Smooth muscle cell (in vitro differentiated cells): ENCODE measurements around the gene SNORC. TPM values are rescaled to one million over a fixed set of nuclear protein-coding genes. Genes with fewer than 3 reads are reported as not detected.

Experiments used
- DNase-seq: peaks from one replicate; lab custom pipeline; 2025; ENCODE audit not compliant: unreplicated experiment; lab: John Stamatoyannopoulos, UW
- H2AFZ ChIP-seq: fragments of 200-600 bp; sonication (generic); 2 replicates; pipeline ENCODE4 v1.6.0; 2016; ENCODE audit warnings: antibody characterized with exemption, low read depth, mild to moderate bottlenecking
- H3F3A ChIP-seq: fragments of 200-600 bp; sonication (generic); 2 replicates; pipeline ENCODE4 v1.6.0; 2017; ENCODE audit warnings: antibody characterized with exemption, low read depth
- H3K27ac ChIP-seq: fragments of 200-600 bp; sonication (generic); 2 replicates; pipeline ENCODE4 v1.5.1; 2016; ENCODE audit warnings: low read depth, mild to moderate bottlenecking
- H3K27me3 ChIP-seq: fragments of 200-600 bp; sonication (generic); 2 replicates; pipeline ENCODE4 v1.6.1; 2016; ENCODE audit warnings: low read depth, mild to moderate bottlenecking
- H3K36me3 ChIP-seq: fragments of 200-600 bp; sonication (generic); 2 replicates; pipeline ENCODE4 v1.5.1; 2016; ENCODE audit warnings: low read depth
- H3K4me1 ChIP-seq: fragments of 200-600 bp; sonication (generic); 2 replicates; pipeline ENCODE4 v1.5.1; 2016; ENCODE audit warnings: low read depth
- H3K4me2 ChIP-seq: fragments of 200-600 bp; sonication (generic); 2 replicates; pipeline ENCODE4 v1.6.0; 2016; ENCODE audit warnings: mild to moderate bottlenecking
- H3K4me3 ChIP-seq: fragments of 200-600 bp; sonication (generic); 2 replicates; pipeline ENCODE4 v1.5.1; 2016; ENCODE audit warnings: mild to moderate bottlenecking
- H3K79me2 ChIP-seq: fragments of 200-600 bp; sonication (generic); 2 replicates; pipeline ENCODE4 v1.6.0; 2016; ENCODE audit warnings: low read depth, mild to moderate bottlenecking
- H3K9ac ChIP-seq: fragments of 200-600 bp; sonication (generic); 2 replicates; pipeline ENCODE4 v1.6.0; 2016; ENCODE audit warnings: low read depth
- H3K9me3 ChIP-seq: fragments of 200-600 bp; sonication (generic); replicated peaks from 2 replicates; pipeline ENCODE4 v1.5.1; 2016; ENCODE audit warnings: low read depth
- H4K20me1 ChIP-seq: fragments of 200-600 bp; sonication (generic); 2 replicates; pipeline ENCODE4 v1.6.0; 2016; ENCODE audit warnings: low read depth
- WGBS: methylation state at CpG from one replicate; pipeline ENCODE4 v1.1.7; 2016; ENCODE audit warnings: low lambda C conversion rate; 5-methylcytosine and 5-hydroxymethylcytosine counted together
- polyA plus RNA-seq: library from polyadenylated mRNA; unstranded; fragments of >200 nt; fragmentation: Nextera tagmentation; extraction: Ambion mirVana; gene quantifications from 2 replicates; pipeline ENCODE4 v1.2.1, GENCODE V29; 2016
- total RNA-seq: library from RNA; depleted of rRNA; stranded (reverse); fragments of >200 nt; gene quantifications from 2 replicates; pipeline ENCODE4 v1.2.3, GENCODE V29; 2014
- TF ChIP-seq, protein P1 (sequence below): fragments of 200-600 bp; sonication (generic); IDR thresholded peaks from 2 replicates; pipeline ENCODE4 v1.5.1; 2017; ENCODE audit warnings: borderline replicate concordance, mild to moderate bottlenecking, antibody characterized with exemption; ENCODE audit not compliant: insufficient read depth, poor library complexity, severe bottlenecking

The SNORC gene
- total and polyA plus RNA-seq, 2 experiments from 2014 or later: 0.18 to 0.78 TPM

DNA sequence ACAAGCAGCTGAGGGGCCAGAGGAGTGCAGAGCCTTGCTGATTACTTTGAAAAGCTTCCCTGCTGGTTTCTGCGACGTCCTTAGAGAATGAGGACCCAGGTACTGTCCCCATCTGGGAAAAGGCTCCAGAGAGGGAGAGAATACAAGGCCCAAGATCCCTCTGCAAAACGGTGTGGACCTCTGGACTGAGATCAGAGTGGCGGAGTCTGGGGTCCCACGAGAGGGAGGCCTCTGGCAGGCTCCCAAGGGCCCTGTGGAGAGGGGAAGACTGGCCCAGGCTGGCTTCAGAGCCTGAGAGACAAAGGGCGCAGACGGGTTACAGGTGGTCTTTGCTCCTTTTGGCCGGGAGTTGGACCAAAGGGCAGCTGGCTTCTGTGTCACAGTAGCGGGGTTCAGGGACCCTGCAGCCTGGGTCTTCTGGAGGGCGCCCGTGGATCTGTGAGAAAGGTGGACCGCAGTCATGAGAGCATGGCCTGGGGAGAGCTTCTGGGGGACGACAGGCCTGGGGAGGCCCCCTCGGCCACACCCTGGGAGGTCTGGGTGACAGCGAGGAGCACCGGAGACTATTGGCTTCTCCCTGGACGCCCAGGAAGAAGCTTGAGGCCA, 805 bp downstream of the SNORC start:
- TF ChIP-seq, protein P1, sequence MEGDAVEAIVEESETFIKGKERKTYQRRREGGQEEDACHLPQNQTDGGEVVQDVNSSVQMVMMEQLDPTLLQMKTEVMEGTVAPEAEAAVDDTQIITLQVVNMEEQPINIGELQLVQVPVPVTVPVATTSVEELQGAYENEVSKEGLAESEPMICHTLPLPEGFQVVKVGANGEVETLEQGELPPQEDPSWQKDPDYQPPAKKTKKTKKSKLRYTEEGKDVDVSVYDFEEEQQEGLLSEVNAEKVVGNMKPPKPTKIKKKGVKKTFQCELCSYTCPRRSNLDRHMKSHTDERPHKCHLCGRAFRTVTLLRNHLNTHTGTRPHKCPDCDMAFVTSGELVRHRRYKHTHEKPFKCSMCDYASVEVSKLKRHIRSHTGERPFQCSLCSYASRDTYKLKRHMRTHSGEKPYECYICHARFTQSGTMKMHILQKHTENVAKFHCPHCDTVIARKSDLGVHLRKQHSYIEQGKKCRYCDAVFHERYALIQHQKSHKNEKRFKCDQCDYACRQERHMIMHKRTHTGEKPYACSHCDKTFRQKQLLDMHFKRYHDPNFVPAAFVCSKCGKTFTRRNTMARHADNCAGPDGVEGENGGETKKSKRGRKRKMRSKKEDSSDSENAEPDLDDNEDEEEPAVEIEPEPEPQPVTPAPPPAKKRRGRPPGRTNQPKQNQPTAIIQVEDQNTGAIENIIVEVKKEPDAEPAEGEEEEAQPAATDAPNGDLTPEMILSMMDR: no peak
- no peak for DNase-seq
- WGBS: 91% methylated on average over 17 of the region's 17 CpGs

DNA sequence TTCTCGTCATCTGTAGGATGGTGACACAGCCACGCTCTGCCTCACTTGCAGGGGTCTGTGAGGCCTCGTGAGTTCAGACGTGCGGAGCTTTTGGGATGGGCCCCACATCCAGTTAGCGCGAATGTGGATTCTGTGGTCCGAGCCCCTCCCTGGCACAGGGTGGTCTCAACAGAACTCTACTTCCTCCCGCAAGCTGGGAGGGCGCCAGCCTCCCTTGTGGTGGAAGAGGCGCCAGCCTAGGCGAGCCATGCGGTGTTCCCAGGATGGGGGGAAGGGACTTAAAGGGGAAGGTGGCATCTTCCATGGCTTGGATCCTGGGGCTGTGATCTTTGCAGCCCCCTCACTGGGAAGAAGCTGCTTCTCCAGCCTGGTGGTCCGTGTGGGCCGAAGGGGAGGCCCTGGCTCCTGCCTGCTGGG, 1.4 kb downstream of the SNORC start:
- Histone ChIP-seq H3K4me2 (no peak overlapping the region), H3K9me3 (no peaks in the 10 kb centered on the region), H3K27me3 (peaks cover 20% of the 10 kb centered on the region), H3K9ac (no peak overlapping the region), H3K36me3 (no peaks in the 10 kb centered on the region), H3K4me1 (peaks cover 5% of the 10 kb centered on the region), H3K4me3 (no peak overlapping the region), H3F3A (no peaks in the 10 kb centered on the region), H2AFZ (no peak overlapping the region), H3K79me2 (no peaks in the 10 kb centered on the region), H3K27ac (no peak overlapping the region), H4K20me1 (no peaks in the 10 kb centered on the region)
- DNase-seq: no peak
- WGBS: 94% methylated on average over 15 of the region's 15 CpGs
- TF ChIP-seq, protein P1: no peak

More for the DNA sequence above, 805 bp downstream of the SNORC start:
- no peak overlapping the region for H3K4me2 ChIP-seq
- no peaks in the 10 kb centered on the region for H3K79me2 ChIP-seq
- H3K4me3 ChIP-seq: no peak overlapping the region
- H3K9ac ChIP-seq: no peak overlapping the region
- H3F3A ChIP-seq: no peaks in the 10 kb centered on the region
- no peaks in the 10 kb centered on the region for H4K20me1 ChIP-seq
- H3K27ac ChIP-seq: no peak overlapping the region
- H3K9me3 ChIP-seq: no peaks in the 10 kb centered on the region
- peaks cover 2% of the 10 kb centered on the region for H3K4me1 ChIP-seq
- no peaks in the 10 kb centered on the region for H3K36me3 ChIP-seq
- no peak overlapping the region for H2AFZ ChIP-seq
- peaks cover 15% of the 10 kb centered on the region for H3K27me3 ChIP-seq

DNA sequence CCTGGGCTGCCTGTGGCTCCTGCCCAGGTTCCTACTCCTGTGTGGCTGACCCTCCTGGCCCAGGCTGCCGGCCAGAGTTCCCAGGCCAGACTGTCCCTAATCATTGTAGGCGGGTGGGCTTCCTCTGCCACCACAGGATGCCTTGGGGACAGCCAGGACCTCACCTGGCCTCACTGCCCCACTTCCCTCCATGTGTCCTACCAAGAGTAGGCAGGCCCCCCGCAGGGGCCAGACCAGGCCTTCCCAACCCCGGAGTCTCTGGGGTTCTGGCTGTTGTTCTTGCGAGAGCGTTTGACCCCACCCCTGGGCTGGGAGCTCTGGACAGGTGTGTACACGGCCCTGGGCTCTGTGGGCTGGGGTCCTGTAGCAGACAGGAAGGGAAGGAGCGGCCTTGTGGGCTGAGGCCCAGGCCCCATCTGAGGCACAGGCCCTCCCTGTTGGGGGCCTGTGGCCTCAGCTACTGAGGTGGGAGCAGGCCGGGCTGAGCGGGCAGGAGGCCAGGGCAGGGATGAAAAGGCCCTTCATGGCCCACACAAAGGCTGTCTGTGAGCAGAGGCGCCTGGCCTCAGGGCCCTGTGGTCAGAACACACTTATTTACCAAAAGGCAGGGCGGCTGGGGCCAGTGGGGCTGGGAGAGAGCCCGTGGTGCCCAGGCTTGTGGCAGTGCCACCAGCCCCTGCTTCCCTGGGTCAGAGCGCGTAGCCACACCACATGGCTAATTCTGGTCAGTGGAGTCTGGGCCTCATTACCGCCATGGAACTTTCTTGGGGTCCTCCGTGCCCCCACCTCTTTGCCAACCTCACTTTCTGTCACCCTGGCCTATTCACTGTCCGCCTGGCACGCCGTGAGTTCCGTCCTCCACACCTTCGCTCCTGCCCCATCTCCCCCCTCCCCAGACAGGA, 2.0 kb downstream of the SNORC start:
- Histone ChIP-seq H3K9me3 (no peaks in the 10 kb centered on the region), H3K27ac (no peak overlapping the region), H3K27me3 (peaks cover 27% of the 10 kb centered on the region), H3K79me2 (no peaks in the 10 kb centered on the region), H3K9ac (no peak overlapping the region), H3K4me1 (peaks cover 5% of the 10 kb centered on the region), H3F3A (no peaks in the 10 kb centered on the region), H3K4me2 (no peak overlapping the region), H3K4me3 (no peak overlapping the region), H3K36me3 (no peaks in the 10 kb centered on the region), H2AFZ (no peak overlapping the region), H4K20me1 (no peaks in the 10 kb centered on the region)
- TF ChIP-seq, protein P1: no peak
- DNase-seq: no peak
- WGBS: 96% methylated on average over 22 of the region's 22 CpGs
